GM18907 (cell line): ENCODE results near the gene ZSWIM6.

Experiments used
- ATAC-seq: cut with Tn5 transposase; IDR thresholded peaks from one replicate; pipeline ENCODE4 v1.9.1; 2021; ENCODE audit warnings: mild to moderate bottlenecking, moderate library complexity; ENCODE audit not compliant: unreplicated experiment

Gene ZSWIM6

DNA sequence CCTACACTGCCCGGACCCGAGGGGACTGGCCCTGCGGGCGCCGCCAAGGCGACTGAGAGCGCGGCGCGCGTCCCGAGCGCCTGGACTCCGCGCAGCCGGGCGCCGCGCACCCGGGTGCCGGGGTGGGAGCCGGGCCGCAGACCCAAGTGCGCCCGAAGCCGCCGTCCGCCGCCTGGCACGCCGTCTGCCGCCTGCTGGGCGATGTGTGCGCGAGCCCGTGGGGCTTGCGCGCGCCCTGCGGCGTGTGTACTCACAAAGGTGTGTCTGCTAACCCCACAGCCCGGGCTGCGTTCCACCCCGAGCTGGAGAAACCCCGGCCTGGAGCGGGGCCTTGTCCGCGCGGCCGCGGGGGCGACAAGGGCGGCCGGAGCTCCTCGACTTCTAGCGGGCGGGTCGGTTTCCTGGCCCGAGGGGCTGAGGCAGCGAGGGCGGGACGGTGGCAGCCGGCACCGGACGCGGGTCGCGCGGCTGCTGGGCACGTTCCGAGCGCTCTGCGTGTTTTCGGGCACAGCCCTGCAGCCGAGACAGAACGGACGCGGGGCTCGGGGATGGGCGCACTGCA lies 1.1 kb upstream of the ZSWIM6 start:
- ATAC-seq: peak; percentile 42

DNA sequence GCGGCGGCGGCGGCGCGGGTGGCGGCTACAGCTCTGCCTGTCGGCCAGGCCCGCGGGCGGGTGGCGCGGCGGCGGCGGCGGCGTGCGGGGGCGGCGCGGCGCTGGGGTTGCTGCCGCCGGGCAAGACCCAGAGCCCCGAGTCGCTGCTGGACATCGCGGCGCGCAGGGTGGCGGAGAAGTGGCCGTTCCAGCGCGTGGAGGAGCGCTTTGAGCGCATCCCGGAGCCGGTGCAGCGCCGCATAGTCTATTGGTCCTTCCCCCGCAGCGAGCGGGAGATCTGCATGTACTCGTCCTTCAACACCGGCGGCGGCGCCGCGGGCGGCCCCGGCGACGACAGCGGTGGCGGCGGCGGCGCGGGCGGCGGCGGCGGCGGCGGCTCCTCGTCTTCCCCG lies 296 bp downstream of the ZSWIM6 start:
- peak; percentile 1 for ATAC-seq

DNA sequence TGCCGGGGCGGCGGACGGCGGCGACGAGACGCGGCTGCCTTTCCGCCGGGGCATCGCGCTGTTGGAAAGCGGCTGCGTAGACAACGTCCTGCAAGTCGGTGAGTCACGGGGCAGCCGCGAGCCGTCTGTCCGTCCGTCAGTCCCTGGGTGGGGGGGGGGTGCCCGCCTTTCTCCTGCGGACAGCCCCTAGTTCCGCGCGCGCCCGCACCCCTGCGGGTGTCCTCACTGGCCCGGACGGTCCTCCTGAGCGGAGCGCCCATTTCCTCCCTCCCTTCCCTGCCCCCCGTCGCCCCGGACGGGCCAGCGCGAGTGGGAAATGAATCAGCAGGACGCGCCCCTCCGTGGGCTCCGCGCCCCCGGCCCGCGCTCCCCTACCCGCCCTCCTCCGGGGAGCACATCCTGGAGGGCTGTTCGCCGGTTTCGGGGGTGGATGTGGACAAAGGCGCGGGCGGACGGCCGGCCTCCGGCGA lies 828 bp downstream of the ZSWIM6 start:
- no peak for ATAC-seq

DNA sequence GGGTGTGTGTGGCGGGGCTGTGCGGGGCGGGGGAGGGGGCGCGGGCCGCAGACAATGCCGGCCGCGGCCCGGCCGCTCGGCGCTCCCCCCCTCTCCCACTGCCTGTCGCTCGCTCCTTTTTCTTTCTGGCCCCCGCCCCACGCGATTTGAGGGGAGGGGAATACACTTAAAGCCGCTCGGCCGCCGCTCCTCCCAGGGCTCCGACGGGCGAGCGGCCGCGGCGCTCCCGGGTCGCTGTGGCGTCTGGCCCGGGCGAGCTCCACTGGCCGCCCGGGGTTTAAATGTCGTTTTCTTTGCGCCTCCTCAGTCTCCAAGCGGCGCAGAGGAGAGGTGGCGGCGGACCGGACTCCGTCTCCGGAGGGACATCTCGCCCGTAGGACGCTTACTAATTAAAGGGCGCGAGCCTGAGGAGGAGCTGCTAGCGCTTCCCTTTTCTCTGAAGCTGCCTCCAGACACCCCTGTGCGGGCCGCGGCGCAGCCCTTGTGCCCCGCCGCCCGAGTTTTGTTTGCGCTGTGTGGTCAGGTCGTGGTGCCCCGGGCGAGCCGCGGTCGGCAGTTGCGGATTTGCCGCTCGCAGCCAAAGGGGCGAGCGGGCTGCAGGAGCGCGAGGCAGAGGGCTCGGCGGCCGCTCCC lies 1.4 kb downstream of the ZSWIM6 start:
- no peak for ATAC-seq

DNA sequence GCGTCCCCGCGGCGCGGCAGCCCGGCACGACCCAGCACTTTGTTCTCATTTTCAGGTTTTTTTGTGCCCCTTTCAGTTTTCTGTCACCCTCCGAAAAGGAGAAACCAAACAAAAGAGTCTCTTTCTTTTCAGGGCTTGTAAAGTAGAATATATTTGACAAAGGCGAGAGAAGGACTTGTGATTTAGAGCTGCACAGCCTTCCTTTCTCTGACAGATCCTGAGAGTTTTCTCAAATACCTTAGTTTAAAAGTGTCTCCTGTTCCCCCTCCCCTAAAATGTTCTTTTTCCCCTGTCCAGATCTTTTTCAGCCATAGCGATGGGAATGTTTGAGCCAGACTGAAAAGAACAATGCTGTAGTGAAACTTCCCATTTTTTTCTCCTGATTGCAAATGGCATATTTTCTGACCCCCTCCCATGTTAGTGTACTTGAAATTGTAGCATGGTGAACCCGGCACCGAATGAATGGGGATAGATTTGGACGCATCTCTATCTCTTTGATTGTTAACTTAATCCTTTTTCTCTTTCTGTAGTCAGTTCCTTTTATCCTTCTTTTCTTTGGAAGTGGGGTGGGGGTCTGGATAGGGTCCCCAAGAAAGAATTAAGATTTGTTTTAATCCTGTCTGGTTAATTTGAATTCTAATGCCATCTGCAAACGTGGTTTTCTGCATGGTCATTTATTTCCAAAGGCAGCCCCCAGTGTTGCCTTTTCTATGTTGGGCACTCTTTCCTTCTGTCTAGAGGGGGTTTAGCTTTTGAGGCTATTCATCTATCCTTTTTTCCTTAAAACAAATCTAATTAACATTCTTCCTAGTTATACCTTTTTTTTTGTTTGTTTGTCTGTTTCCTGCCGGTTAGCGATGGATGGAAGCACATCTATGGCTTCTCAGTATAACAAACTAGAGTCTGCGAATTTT lies 2.2 kb downstream of the ZSWIM6 start:
- ATAC-seq: no peak

DNA sequence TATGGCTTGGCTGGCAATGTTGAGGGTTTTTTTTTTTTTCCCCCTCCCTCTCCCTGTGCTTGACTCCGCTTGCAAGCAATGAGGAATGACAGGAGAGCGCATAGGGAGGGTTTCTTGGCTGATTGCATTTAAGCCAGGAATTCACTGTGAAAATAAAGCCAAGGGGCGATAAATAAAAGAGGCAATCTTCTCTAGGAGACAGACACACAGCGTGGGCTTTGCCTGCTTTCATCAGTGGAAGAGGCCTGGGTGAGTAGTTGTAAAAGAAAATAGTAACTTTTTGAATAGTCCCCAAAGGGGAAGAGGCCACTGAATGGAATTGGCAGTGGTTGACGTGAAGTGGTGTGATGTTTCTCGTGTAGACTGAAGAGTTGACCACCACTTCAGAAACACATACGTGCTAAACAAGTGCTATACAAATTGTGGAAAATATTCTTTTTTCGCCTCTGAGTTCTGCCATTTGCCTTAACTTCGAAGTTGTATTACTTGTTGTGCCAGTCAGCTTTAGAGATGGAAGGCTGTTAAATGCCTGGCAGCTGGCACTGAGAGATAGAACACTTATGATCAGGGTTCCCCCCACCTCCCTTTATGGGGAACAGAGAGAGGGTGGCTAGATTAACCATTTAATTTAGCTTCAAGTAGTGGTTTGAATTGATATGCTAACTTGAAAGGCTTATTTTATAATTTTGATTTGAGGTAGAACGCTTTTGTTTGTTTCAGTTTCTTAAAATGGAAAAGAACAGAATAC lies 3.0 kb downstream of the ZSWIM6 start:
- no peak for ATAC-seq

DNA sequence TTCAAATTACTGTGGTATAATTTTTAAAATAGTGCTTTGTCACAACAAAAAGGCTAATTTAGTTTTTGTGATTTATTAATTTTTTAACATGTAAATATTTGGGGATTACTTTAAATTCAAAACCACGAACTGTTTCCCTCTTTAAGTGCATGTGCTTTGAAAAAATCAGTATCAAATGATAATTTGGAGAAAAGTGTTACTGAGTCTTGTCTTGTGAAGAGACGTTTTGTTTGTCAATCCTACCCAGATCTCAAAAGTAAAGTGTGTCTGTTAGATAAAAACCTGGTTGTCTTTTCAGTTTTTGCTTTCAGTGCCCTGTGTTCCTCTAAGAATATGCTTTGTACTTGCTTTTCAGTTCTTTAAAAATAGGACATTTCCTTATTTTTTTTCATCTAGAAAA lies 7.7 kb downstream of the ZSWIM6 start:
- ATAC-seq: no peak

DNA sequence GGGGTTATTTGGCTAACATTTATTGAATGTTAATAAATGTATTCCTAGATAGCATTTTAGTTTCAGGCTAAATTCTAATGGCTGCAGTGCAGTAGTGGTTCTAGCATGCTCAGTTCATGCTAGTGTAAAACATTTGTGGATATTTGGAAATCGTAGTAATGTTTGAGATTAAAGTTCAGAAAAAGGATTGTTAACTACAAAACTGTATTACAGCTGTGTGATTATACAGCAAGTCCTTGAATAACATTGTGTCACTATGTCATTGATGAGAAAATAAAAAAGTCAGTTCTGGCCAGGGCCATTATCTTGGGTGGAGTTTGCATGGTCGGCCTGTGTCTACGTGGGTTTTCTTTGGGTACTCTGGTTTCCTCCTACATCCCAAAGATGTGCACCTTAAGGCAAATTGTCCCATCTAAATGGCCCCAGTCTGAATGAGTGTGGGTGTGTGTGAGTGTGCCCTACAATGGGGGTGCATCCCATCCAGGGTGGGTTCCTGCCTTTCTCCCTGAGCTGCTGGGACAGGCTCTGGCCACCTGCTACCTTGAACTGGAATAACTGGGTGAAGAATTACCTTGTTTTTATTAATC lies 8.8 kb downstream of the ZSWIM6 start:
- no peak for ATAC-seq

DNA sequence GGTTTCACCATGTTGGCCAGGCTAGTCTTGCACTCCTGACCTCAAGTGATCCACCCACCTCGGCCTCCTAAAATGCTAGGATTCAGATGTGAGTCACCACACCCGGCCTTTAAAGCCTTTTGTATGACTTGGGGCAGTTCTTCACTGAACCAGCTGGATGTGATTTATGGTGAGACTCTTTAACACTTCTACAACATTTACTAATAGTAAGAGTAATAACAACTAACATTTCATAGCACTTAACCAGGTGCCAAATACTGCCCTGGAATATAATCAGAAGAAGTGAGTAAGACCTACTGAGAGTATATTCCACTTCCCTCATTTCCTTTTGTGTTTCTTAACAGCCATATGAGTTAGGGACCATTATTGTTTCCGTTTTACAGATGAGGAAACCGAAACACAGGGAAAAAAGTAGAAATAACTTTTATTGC lies 10.0 kb downstream of the ZSWIM6 start:
- no peak for ATAC-seq

DNA sequence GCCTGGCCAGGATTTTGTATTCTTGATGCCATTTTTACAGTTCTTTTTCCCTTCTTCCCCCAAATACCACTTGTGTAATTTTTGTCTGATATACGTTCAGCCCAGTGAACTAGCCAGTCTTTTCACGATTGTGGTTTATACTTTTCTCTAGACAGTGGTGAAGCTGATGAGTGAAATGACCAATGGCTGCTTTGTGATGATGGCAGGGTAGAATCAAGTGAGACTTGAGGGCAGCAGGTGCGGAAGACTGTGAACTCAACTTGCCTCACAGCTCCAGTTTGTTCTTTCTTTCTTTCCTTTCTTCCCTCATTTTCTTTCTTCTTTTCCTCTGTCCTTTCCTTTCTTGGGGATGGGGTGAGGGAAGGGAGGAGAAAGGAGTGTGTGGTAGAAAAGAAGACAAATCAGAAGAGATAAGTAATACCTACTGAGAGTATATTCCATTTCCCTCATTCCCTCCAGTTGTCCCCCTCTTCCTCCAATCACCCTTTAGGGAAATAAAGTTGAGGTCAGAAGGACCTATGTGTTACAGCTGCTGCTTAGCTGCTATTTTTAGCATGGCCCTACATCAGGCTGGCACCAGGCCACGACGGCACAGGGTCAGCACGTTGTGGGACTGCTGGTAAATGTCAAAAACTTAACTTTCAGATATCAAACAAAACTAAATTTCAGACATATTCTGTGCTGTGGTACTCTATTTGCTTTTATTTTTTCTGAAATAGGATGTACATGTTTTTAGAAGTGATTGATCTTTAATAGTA lies 12.3 kb downstream of the ZSWIM6 start:
- ATAC-seq: no peak

DNA sequence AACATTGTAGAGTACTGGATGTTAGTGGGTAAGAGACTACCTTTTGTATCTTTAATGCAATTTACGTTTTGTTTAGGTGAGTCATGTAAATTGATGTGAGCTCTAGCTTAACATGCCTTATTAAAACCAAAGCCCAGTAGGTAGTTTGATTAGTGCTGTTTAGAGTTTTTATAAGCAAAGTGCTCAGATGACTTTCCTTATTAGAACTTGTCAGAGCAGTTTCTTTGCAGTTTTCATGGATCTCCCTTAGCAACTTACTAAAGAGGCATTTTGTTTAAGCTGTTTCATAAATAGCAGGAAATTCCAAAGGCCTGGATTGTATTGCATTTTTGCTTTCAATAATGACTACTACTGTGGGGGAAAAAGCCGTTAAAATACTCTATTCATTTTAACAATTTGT lies 14.5 kb downstream of the ZSWIM6 start:
- no peak for ATAC-seq

DNA sequence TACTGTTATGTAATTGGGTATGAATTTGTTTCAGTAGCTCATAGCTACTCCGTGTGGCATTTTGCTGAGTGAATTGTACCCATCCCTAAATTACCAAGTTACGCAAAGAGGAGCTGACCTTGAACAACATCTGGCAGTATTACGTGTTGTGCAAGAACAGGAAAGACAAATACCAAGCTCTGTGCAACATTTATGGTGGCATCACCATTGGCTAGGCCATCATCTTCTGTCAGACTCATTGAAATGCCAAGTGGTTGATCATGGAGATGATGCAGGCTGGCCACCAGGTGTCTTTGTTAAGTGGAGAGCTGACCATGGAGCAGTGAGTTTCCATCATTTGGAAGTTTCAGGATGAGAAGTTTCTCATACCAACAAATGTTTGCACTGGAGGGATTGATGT lies 15.0 kb downstream of the ZSWIM6 start:
- no peak for ATAC-seq

DNA sequence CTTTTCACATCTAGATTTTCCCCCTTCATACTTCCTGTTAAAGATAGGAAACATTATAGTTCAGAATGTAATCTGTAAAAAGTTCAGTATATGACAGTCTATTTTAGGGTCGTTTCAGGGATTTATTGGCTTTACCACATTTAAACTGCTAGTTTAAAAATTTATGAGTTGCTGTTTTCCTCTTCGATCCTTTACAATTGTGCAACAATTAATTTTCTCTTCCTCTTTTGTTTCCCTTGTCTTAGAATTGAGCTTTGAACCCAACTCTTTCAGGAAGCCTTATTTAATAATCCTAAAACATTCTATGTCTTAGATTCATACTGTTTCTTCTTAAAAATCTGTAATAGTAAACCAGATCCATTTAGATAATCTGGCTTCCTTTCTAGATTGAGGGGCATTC lies 16.4 kb downstream of the ZSWIM6 start:
- no peak for ATAC-seq

DNA sequence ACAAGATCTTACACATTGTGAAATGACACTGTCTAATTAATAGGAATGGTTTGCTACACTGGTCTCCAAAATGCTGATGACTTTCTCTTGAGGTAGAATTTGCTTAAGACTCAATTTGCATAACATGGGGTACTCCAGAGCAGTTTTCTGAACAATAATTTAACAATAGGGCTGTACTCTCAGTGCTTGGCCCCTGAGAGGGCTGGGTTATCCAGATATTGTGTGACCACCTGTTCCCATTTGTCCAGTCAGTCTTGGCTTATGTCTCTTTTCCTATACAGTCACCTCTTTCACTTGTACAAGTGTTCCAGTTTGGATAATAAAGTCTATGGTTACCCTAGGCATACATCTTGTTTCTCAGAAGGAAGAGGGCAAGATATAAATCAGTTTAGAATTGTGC lies 17.9 kb downstream of the ZSWIM6 start:
- ATAC-seq: no peak

DNA sequence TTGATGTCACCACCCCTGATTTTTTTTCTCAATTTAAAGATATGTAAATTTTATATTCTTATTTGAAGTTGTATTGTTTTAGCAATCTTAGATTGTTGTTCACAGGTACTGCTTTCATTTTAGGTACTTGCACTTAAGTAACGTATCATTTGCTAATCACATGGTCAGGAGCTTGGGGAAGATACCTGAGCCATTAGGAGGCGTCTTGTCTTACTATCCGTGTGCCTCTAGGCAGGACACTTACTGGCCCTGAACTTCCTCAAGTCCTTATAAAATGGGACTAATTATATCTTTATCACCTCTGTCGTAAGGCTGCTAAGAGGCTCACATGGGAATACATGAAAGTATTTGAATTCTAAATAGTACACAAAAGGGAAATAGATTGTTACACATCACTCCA lies 18.5 kb downstream of the ZSWIM6 start:
- no peak for ATAC-seq

DNA sequence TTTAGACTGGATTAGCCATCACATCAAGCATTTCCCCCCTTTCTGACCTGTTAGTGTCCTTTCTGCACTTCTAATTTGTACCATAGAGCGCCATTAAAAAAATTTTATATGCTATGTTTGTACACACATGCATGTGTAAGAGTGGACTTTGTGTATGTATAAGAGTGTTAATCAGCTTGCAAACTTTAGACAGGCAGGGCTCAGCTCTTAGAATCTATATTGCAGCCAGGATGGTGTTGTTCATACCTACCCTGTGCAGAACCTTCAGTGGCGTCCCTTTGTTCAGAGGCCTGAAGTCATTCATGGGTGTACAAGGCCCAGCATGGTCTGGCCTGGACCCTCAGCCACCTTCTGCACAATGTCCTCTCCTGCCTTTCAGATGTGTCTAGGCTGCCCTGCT lies 19.7 kb downstream of the ZSWIM6 start:
- ATAC-seq: no peak

DNA sequence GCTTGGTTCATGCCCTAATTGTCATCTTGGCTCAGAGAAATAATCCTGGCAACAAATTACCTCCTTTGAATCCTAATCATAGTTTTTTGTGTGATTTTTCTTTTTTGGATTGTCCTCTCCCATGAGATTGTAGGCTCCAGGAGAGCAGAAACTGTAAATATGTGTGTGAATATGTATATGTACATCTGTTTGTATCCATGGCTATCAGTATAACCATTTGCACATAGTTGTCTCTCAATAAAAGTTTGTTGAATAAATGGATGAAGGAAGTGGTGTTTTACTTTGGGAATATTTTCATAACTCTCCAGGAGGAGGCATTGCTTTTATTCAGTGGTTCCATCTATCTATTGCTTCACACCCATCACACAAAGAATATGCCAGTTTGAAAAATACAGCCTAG lies 20.1 kb downstream of the ZSWIM6 start:
- ATAC-seq: no peak

DNA sequence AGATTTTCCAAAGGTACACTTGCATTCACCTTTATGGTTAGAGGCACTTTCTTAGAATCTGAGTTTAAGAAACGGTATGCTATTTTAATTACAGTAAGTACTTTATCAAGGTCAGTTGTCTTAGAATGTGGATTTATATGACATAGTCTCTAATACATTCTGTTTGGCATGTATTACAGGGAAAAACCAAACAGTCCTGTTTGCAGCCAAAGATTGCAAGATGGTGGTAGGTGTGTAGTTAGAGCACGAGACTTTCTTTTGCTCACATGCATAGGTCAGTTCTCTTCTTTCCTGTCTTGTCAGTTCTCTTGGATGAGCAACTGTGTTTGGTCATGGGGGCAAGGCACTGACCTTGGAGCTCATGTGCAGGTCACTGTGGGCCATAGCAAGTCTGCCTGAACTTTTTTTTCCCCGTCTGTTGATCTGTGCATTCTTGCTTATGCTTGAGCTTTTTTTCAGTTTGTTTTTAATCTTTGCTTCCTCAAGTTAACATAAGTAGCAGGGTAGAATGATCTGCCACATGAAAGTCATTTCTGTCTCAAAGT lies 20.6 kb downstream of the ZSWIM6 start:
- no peak for ATAC-seq

DNA sequence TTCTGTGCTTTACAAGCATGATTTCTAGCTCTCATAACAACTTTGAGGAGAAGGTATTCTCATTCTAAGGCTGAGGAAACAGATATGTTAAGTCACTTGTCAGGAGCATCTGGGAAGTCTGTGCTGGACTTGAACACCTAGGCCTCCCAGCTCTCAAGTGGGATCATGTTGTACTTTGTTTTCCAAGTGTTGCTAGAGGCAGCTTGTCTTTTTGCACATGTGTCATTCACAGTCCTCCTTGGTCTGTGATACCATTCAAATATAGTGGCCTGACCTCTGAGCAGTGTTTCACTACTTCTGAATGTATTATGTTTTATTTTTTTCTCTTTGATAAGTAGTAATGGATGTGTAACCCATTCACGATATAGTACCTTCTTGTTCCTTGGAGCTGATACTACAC lies 21.2 kb downstream of the ZSWIM6 start:
- no peak for ATAC-seq

DNA sequence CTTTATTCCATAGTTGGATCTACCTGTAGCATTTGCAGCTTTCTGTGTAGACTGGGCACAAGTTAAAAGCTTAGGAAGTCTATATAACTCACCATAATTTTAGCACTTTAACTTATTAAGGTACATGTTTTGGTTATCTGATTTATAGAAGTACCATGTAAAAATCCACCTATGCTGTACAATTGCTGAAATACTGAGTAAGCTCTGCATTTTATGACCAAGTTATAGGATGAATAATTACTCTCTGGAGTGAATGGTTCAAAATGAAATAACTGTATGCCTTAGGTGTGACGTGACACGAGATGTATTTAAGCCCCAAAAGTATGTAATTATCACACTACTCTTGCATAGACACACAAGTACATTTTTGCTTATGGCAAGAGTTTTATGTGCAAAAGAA lies 22.1 kb downstream of the ZSWIM6 start:
- no peak for ATAC-seq
